Measurements from ENCODE around the gene SLC20A1. TPM values are rescaled to one million over a fixed set of nuclear protein-coding genes. Genes with fewer than 3 reads are reported as not detected.

SLC20A1 gene
- total RNA-seq, 1 donor from 2014 or later = 63.9 TPM

GRCh38 chr2:112641701-112642100, 4.0 kb upstream of the SLC20A1 start:
- H3K9me3 Mint-ChIP-seq = no peaks in the 10 kb centered on the region
- TF ChIP-seq CTCF (conservative IDR thresholded peaks at IDR 0.05) = no peak
- H3K36me3 Mint-ChIP-seq = peaks cover 1% of the 10 kb centered on the region
- H3K27ac Mint-ChIP-seq = no peak overlapping the region
- no peak overlapping the region for H3K4me3 Mint-ChIP-seq
- H3K4me1 Mint-ChIP-seq (ENCODE audit: unreplicated experiment) = peaks cover 6% of the 10 kb centered on the region
- H3K27me3 Mint-ChIP-seq = peaks cover 16% of the 10 kb centered on the region
- no peak for DNase-seq (ENCODE audit: extremely low spot score, unreplicated experiment)

- Mint-ChIP-seq H3K4me3 (no peak overlapping the region), H3K27me3 (peaks cover 16% of the 10 kb centered on the region), H3K27ac (no peak overlapping the region), H3K36me3 (peaks cover 8% of the 10 kb centered on the region), H3K4me1 (ENCODE audit: unreplicated experiment) (peaks cover 13% of the 10 kb centered on the region), H3K9me3 (no peaks in the 10 kb centered on the region)
- TF ChIP-seq CTCF (conservative IDR thresholded peaks at IDR 0.05) = no peak
- DNase-seq (ENCODE audit: extremely low spot score, unreplicated experiment) = no peak
These were observed 3.2 kb upstream of the SLC20A1 start for GRCh38 chr2:112642561-112642960.

- Mint-ChIP-seq H3K9me3 (no peaks in the 10 kb centered on the region), H3K27ac (no peak overlapping the region), H3K27me3 (peaks cover 16% of the 10 kb centered on the region), H3K4me1 (ENCODE audit: unreplicated experiment) (peaks cover 16% of the 10 kb centered on the region), H3K36me3 (peaks cover 11% of the 10 kb centered on the region), H3K4me3 (no peak overlapping the region)
- no peak for TF ChIP-seq CTCF (conservative IDR thresholded peaks at IDR 0.05)
- DNase-seq (ENCODE audit: extremely low spot score, unreplicated experiment) = no peak
These were observed 2.8 kb upstream of the SLC20A1 start for GRCh38 chr2:112642966-112643365.

- Mint-ChIP-seq H3K4me3 (no peak overlapping the region), H3K4me1 (ENCODE audit: unreplicated experiment) (peaks cover 17% of the 10 kb centered on the region), H3K27me3 (peaks cover 16% of the 10 kb centered on the region), H3K9me3 (no peaks in the 10 kb centered on the region), H3K27ac (peak overlapping the region; percentile 95), H3K36me3 (peaks cover 14% of the 10 kb centered on the region)
- DNase-seq (ENCODE audit: extremely low spot score, unreplicated experiment) = no peak
- TF ChIP-seq CTCF (conservative IDR thresholded peaks at IDR 0.05) = no peak
These were observed 2.3 kb upstream of the SLC20A1 start for GRCh38 chr2:112643488-112643887.

- DNase-seq (ENCODE audit: extremely low spot score, unreplicated experiment) = no peak
- H3K27ac Mint-ChIP-seq = peak overlapping the region; percentile 95
- peaks cover 16% of the 10 kb centered on the region for H3K27me3 Mint-ChIP-seq
- H3K9me3 Mint-ChIP-seq = no peaks in the 10 kb centered on the region
- peaks cover 26% of the 10 kb centered on the region for H3K4me1 Mint-ChIP-seq (ENCODE audit: unreplicated experiment)
- peaks cover 23% of the 10 kb centered on the region for H3K36me3 Mint-ChIP-seq
- peak overlapping the region; percentile 91 for H3K4me3 Mint-ChIP-seq
- no peak for TF ChIP-seq CTCF (conservative IDR thresholded peaks at IDR 0.05)
These were observed 1.4 kb upstream of the SLC20A1 start for GRCh38 chr2:112644155-112644932.
